Endothelial cell of umbilical vein (primary cell): Measurements from ENCODE around the gene HINT2. TPM values are rescaled to one million over a fixed set of nuclear protein-coding genes. Genes with fewer than 3 reads are reported as not detected.

Source experiments
- BruUV-seq: library from RNA; stranded (reverse); fragments of 400-500 nt; replicated peaks from 2 replicates; lab custom pipeline; 2021; lab: Mats Ljungman, UMichigan
- CTCF ChIA-PET: fragments of 300-600, 350-600 bp; sonication (Branson Sonifier 250); formaldehyde crosslinking; loops from one replicate; lab custom pipeline; 2021; ENCODE audit warnings: antibody characterized with exemption, inconsistent platforms; lab: Charles Lee
- POLR2A ChIA-PET: fragments of 300-600, 350-600 bp; sonication (Branson Sonifier 250); formaldehyde crosslinking; loops from one replicate; lab custom pipeline; 2021; ENCODE audit warnings: antibody characterized with exemption, inconsistent platforms; lab: Charles Lee
- DNase-seq: peaks from one replicate; pipeline ENCODE4 v3.0.0-alpha.2; 2011; ENCODE audit warnings: low read depth, low spot score
- FAIRE-seq: peaks from 2 replicates; lab custom pipeline; 2011; peaks lifted over from hg19 to GRCh38; lab: Jason Lieb, UNC
- H2AFZ ChIP-seq: 2 replicates; pipeline ENCODE4 v1.6.0; 2012; ENCODE audit warnings: low read depth, low read length, control low read depth, inconsistent platforms
- H3K27ac ChIP-seq: 2 replicates; pipeline ENCODE4 v1.5.1; 2011; ENCODE audit warnings: low read depth, mild to moderate bottlenecking, control low read depth, low read length, moderate library complexity; ENCODE audit not compliant: insufficient read depth
- H3K27me3 ChIP-seq, 2 experiments: 2 replicates each; pipeline versions ENCODE4 v1.6.0 to v1.6.1; 2011; ENCODE audit warnings: low read length in 2 of 2, mixed read lengths in 1 of 2; ENCODE audit not compliant: control insufficient read depth in 2 of 2, insufficient read depth in 2 of 2
- H3K36me3 ChIP-seq, 2 experiments: 2 replicates in 1 of 2; 3 replicates in 1 of 2; pipeline ENCODE4 v1.5.1; 2011; ENCODE audit warnings: low read length in 2 of 2, mild to moderate bottlenecking in 1 of 2, moderate library complexity in 1 of 2; ENCODE audit not compliant: control insufficient read depth in 2 of 2, insufficient read depth in 2 of 2; ENCODE audit errors: extremely low read depth in 1 of 2
- H3K4me1 ChIP-seq: 3 replicates; pipeline ENCODE4 v1.5.1; 2011; ENCODE audit warnings: mild to moderate bottlenecking, low read length; ENCODE audit not compliant: control insufficient read depth, insufficient read depth; ENCODE audit errors: extremely low read depth
- H3K4me2 ChIP-seq: 2 replicates; pipeline ENCODE4 v1.6.1; 2011; ENCODE audit warnings: low read length, control low read depth, mixed read lengths; ENCODE audit not compliant: insufficient read depth
- H3K4me3 ChIP-seq, 3 experiments: fragments of 200-600 bp in 1 of 3; sonication (generic), shearing (Covaris generic) in 1 of 3; replicated peaks in 1 of 3; 2 replicates each; pipeline ENCODE4 v1.5.1; 2011 to 2016; ENCODE audit warnings: control low read depth in 3 of 3, low read length in 3 of 3, mild to moderate bottlenecking in 2 of 3, inconsistent platforms in 1 of 3, low read depth in 1 of 3, moderate library complexity in 1 of 3; ENCODE audit not compliant: insufficient read depth in 1 of 3
- H3K79me2 ChIP-seq: 2 replicates; pipeline ENCODE4 v1.6.0; 2012; ENCODE audit warnings: low read length, inconsistent platforms; ENCODE audit not compliant: control insufficient read depth, insufficient read depth
- H3K9ac ChIP-seq: replicated peaks from 2 replicates; pipeline ENCODE3; 2011; ENCODE audit warnings: low read length, control low read depth; ENCODE audit not compliant: insufficient read depth; ENCODE audit errors: extremely low read depth
- H3K9me1 ChIP-seq: replicated peaks from 3 replicates; pipeline ENCODE4 v1.6.0; 2011; ENCODE audit warnings: mild to moderate bottlenecking, low read length; ENCODE audit not compliant: control insufficient read depth, insufficient read depth; ENCODE audit errors: extremely low read depth
- H3K9me3 ChIP-seq: replicated peaks from 2 replicates; pipeline ENCODE4 v1.5.1; 2012; ENCODE audit warnings: low read length, inconsistent platforms; ENCODE audit not compliant: control insufficient read depth, insufficient read depth
- H4K20me1 ChIP-seq: replicated peaks from 2 replicates; pipeline ENCODE3; 2011; ENCODE audit warnings: mild to moderate bottlenecking, low read length; ENCODE audit not compliant: control insufficient read depth, insufficient read depth; ENCODE audit errors: extremely low read depth
- CTCF ChIP-seq, 2 donors: IDR thresholded peaks; 1 replicate in 1 of 2; 2 replicates in 1 of 2; pipeline ENCODE4 v1.5.1; 2011; ENCODE audit warnings: low read length in 2 of 2, mild to moderate bottlenecking in 2 of 2, moderate library complexity in 2 of 2, control low read depth in 1 of 2, inconsistent platforms in 1 of 2, low read depth in 1 of 2; ENCODE audit not compliant: insufficient read depth in 1 of 2; ENCODE audit errors: extremely low read depth in 1 of 2
- EZH2 ChIP-seq: IDR thresholded peaks from 2 replicates; pipeline ENCODE4 v1.6.1; 2012; ENCODE audit warnings: borderline replicate concordance, low read depth, mild to moderate bottlenecking, moderate library complexity, low read length, inconsistent platforms; ENCODE audit not compliant: severe bottlenecking
- FOS ChIP-seq: IDR thresholded peaks from 2 replicates; pipeline ENCODE4 v1.6.1; 2011; ENCODE audit warnings: mild to moderate bottlenecking, low read length, moderate library complexity, borderline replicate concordance; ENCODE audit not compliant: insufficient read depth
- GATA2 ChIP-seq: IDR thresholded peaks from 2 replicates; pipeline ENCODE4 v1.7.0; 2011; ENCODE audit warnings: low read depth, mild to moderate bottlenecking, moderate library complexity, mixed read lengths, low read length; ENCODE audit not compliant: insufficient read length, insufficient read depth
- JUN ChIP-seq: IDR thresholded peaks from 2 replicates; pipeline ENCODE4 v1.6.1; 2011; ENCODE audit warnings: borderline replicate concordance, low read depth; ENCODE audit not compliant: insufficient read length, insufficient read depth
- MAX ChIP-seq: IDR thresholded peaks from 2 replicates; pipeline ENCODE4 v1.6.1; 2011; ENCODE audit not compliant: insufficient read depth, insufficient read length
- MYC ChIP-seq: IDR thresholded peaks from one replicate; pipeline ENCODE4 v1.6.1; 2011; ENCODE audit warnings: mild to moderate bottlenecking, low read depth, low read length
- POLR2A ChIP-seq: IDR thresholded peaks from 2 replicates; pipeline ENCODE4 v1.6.1; 2012; ENCODE audit warnings: low read depth, mild to moderate bottlenecking, control low read depth, low read length
- POLR2AphosphoS5 ChIP-seq: IDR thresholded peaks from 2 replicates; pipeline ENCODE4 v1.6.1; 2012; ENCODE audit warnings: low read depth, mild to moderate bottlenecking, control low read depth, low read length, moderate library complexity; ENCODE audit not compliant: insufficient read depth
- dilution Hi-C: fragments of 300-500 bp; cut with MboI; formaldehyde crosslinking; loops from one replicate; pipeline ENCODE4 v1.15.0; 2019; ENCODE audit warnings: low sequenced_read_pairs; ENCODE audit not compliant: extremely low pct_ligation_motif_present
- intact Hi-C: fragments of 100-400 bp; cut with micrococcal nuclease; formaldehyde crosslinking; loops from one replicate; pipeline ENCODE4 v1.10.0; 2022
- polyA plus RNA-seq, 4 experiments: library from polyadenylated mRNA; depleted of rRNA in 3 of 4; stranded (reverse) in 3 of 4; unstranded in 1 of 4; fragments of >200 nt; gene quantifications; 2 replicates each; pipeline versions ENCODE4 v1.2.1 to v1.2.3, GENCODE V29; 2011 to 2012; ENCODE audit warnings: missing spikeins in 1 of 4
- total RNA-seq: library from RNA; stranded (reverse); gene quantifications from 2 replicates; pipeline ENCODE4 v1.2.3, GENCODE V29; 2021

The HINT2 gene
- total and polyA plus RNA-seq, 2 donors (not counting 3 experiments of a cell fraction or from before 2014, with no cell fraction given), result 27.2 to 42.1 TPM

- Histone ChIP-seq H3K36me3 (no peaks in the 10 kb centered on the region), H3K79me2 (no peaks in the 10 kb centered on the region), H4K20me1 (no peaks in the 10 kb centered on the region), H3K9me3 (no peaks in the 10 kb centered on the region), H3K9me1 (no peaks in the 10 kb centered on the region), H3K27me3 (no peaks in the 10 kb centered on the region), H3K4me1 (peaks cover 9% of the 10 kb centered on the region), H3K9ac (no peak overlapping the region), H3K4me2 (no peak overlapping the region), H3K4me3 (no peak overlapping the region), H2AFZ (no peak overlapping the region), H3K27ac (no peak overlapping the region)
- intact Hi-C loops (no loop called here), dilution Hi-C loops (no loop called here)
- TF ChIP-seq MAX (no peak), POLR2AphosphoS5 (no peak), JUN (no peak), MYC (no peak), FOS (no peak), EZH2 (no peak), POLR2A (no peak)
- BruUV-seq, result no TSS peak
- POLR2A ChIA-PET, result no interaction called here
- DNase-seq (no peak), FAIRE-seq (no peak)
- CTCF ChIA-PET, result interaction anchor here (2.5 kb wide), 1 partner anchor 49 kb away, joined by 13 read pairs; no protein-coding TSS in a partner anchor
Observed at GRCh38 chr9:35832814-35833213, 18.0 kb upstream of the HINT2 start.

- dilution Hi-C loops, result no loop called here
- POLR2A ChIA-PET, result no interaction called here
- Histone ChIP-seq H3K4me1 (peaks cover 9% of the 10 kb centered on the region), H2AFZ (no peak overlapping the region), H3K27ac (no peak overlapping the region), H3K36me3 (no peaks in the 10 kb centered on the region), H4K20me1 (no peaks in the 10 kb centered on the region), H3K9me3 (no peaks in the 10 kb centered on the region), H3K4me2 (no peak overlapping the region), H3K9ac (no peak overlapping the region), H3K79me2 (no peaks in the 10 kb centered on the region), H3K27me3 (no peaks in the 10 kb centered on the region), H3K9me1 (no peaks in the 10 kb centered on the region), H3K4me3 (no peak overlapping the region)
- DNase-seq (no peak), FAIRE-seq (no peak)
- intact Hi-C loops, result no loop called here
- CTCF ChIA-PET, result interaction anchor here (1.2 to 2.5 kb wide), 4 partner anchors 17 to 114 kb away, joined by 3 to 13 read pairs (median 4); no protein-coding TSS in a partner anchor
- no peak for TF ChIP-seq MAX
- TF ChIP-seq EZH2, result no peak
- no peak for TF ChIP-seq CTCF (IDR thresholded peaks at IDR 0.05; ENCODE audit: extremely low read depth in 1 of 2, insufficient read depth in 1 of 2, low read depth in 1 of 2, low read length in 2 of 2)
- TF ChIP-seq POLR2AphosphoS5, result no peak
- no peak for TF ChIP-seq POLR2A
- no peak for TF ChIP-seq MYC
- no peak for TF ChIP-seq FOS
- TF ChIP-seq JUN, result no peak
- TF ChIP-seq GATA2, result no peak
- BruUV-seq, result no TSS peak
Observed at GRCh38 chr9:35831040-35831439, 16.2 kb upstream of the HINT2 start.
